IMR-90 (cell line): ENCODE results near the gene MAP2K2. TPM values are rescaled to one million over a fixed set of nuclear protein-coding genes. Genes with fewer than 3 reads are reported as not detected.
A peak's percentile ranks its signal among the peaks of the same experiment; 100 is the strongest.

Source experiments
- ATAC-seq: fragments of 200-7000 bp; cut with Tn5 transposase; 2 replicates; pipeline ENCODE4 v1.9.1; 2020; ENCODE audit warnings: low read depth, mild to moderate bottlenecking, moderate library complexity
- BruUV-seq: library from RNA; stranded (reverse); fragments of 400-500 nt; replicated peaks from 2 replicates; lab custom pipeline; 2021; lab: Mats Ljungman, UMichigan
- CTCF ChIA-PET: fragments of 300-600 bp; formaldehyde crosslinking; extraction: SDS; loops from one replicate; lab custom pipeline; 2021; ENCODE audit warnings: antibody characterized with exemption; lab: Yijun Ruan, JAX
- POLR2A ChIA-PET: fragments of 300-600 bp; sonication (Branson Sonifier 250); formaldehyde crosslinking; loops from one replicate; lab custom pipeline; 2022; ENCODE audit warnings: antibody characterized with exemption; ENCODE audit not compliant: unreplicated experiment; lab: Charles Lee
- DNase-seq: peaks from one replicate; pipeline ENCODE4 v3.0.0; 2013
- H2AFZ ChIP-seq: replicated peaks from 2 replicates; pipeline ENCODE3; 2013; ENCODE audit warnings: low read length, mild to moderate bottlenecking; ENCODE audit not compliant: poor library complexity
- H2AK5ac ChIP-seq: 2 replicates; pipeline ENCODE4 v1.6.1; 2013; ENCODE audit warnings: low read depth, low read length, inconsistent platforms
- H2AK9ac ChIP-seq: replicated peaks from 2 replicates; pipeline ENCODE3; 2013; ENCODE audit warnings: mild to moderate bottlenecking, low read depth, low read length, moderate library complexity; ENCODE audit not compliant: poor library complexity
- H2BK120ac ChIP-seq: 2 replicates; pipeline ENCODE4 v1.6.1; 2013; ENCODE audit warnings: low read depth, low read length, inconsistent platforms
- H2BK15ac ChIP-seq: 3 replicates; pipeline ENCODE4 v1.6.1; 2013; ENCODE audit warnings: low read depth, low read length, inconsistent platforms
- H2BK20ac ChIP-seq: 2 replicates; pipeline ENCODE4 v1.6.1; 2013; ENCODE audit warnings: low read depth, mild to moderate bottlenecking, inconsistent platforms, low read length, moderate library complexity
- H2BK5ac ChIP-seq: 2 replicates; pipeline ENCODE4 v1.6.1; 2013; ENCODE audit warnings: mild to moderate bottlenecking, low read depth, low read length, inconsistent platforms; ENCODE audit not compliant: poor library complexity, severe bottlenecking
- H3K14ac ChIP-seq: replicated peaks from 2 replicates; pipeline ENCODE4 v1.6.1; 2013; ENCODE audit warnings: low read depth, low read length, inconsistent platforms
- H3K18ac ChIP-seq: 2 replicates; pipeline ENCODE4 v1.6.1; 2013; ENCODE audit warnings: low read depth, low read length, control low read depth
- H3K23ac ChIP-seq: 2 replicates; pipeline ENCODE4 v1.6.1; 2013; ENCODE audit warnings: low read depth, low read length, inconsistent platforms
- H3K27ac ChIP-seq: 2 replicates; pipeline ENCODE4 v1.5.1; 2013; ENCODE audit warnings: mild to moderate bottlenecking, control low read depth, low read length; ENCODE audit not compliant: insufficient read depth
- H3K27me3 ChIP-seq: 2 replicates; pipeline ENCODE4 v1.6.1; 2013; ENCODE audit warnings: low read length; ENCODE audit not compliant: control insufficient read depth, insufficient read depth
- H3K36me3 ChIP-seq: 2 replicates; pipeline ENCODE4 v1.6.1; 2013; ENCODE audit warnings: low read length, mixed read lengths; ENCODE audit not compliant: control insufficient read depth, insufficient read depth
- H3K4ac ChIP-seq: 2 replicates; pipeline ENCODE4 v1.6.1; 2013; ENCODE audit warnings: low read depth, low read length, inconsistent platforms
- H3K4me1 ChIP-seq: 2 replicates; pipeline ENCODE4 v1.6.1; 2013; ENCODE audit warnings: low read length, mixed read lengths; ENCODE audit not compliant: control insufficient read depth, insufficient read depth
- H3K4me2 ChIP-seq: 2 replicates; pipeline ENCODE4 v1.6.1; 2013; ENCODE audit warnings: low read depth, mild to moderate bottlenecking, control low read depth, low read length, moderate library complexity
- H3K4me3 ChIP-seq: 2 replicates; pipeline ENCODE4 v1.5.1; 2013; ENCODE audit warnings: low read depth, mild to moderate bottlenecking, control low read depth, low read length, moderate library complexity; ENCODE audit not compliant: insufficient read depth
- H3K56ac ChIP-seq: 2 replicates; pipeline ENCODE4 v1.6.1; 2013; ENCODE audit warnings: low read length, inconsistent platforms; ENCODE audit not compliant: insufficient read depth; ENCODE audit errors: extremely low read depth
- H3K79me1 ChIP-seq, 2 experiments: 2 replicates each; pipeline ENCODE4 v1.6.1; 2013; ENCODE audit warnings: low read length in 2 of 2, inconsistent platforms in 1 of 2, low read depth in 1 of 2
- H3K9ac ChIP-seq: 2 replicates; pipeline ENCODE4 v1.6.1; 2013; ENCODE audit warnings: low read depth, low read length, control low read depth
- H3K9me1 ChIP-seq: 2 replicates; pipeline ENCODE4 v1.6.1; 2013; ENCODE audit warnings: low read length, inconsistent platforms; ENCODE audit not compliant: insufficient read depth
- H3K9me3 ChIP-seq: 2 replicates; pipeline ENCODE4 v1.6.1; 2013; ENCODE audit warnings: low read length; ENCODE audit not compliant: control insufficient read depth, insufficient read depth
- H4K20me1 ChIP-seq: 2 replicates; pipeline ENCODE4 v1.6.1; 2013; ENCODE audit warnings: low read length, inconsistent platforms; ENCODE audit not compliant: insufficient read depth
- H4K5ac ChIP-seq: 2 replicates; pipeline ENCODE4 v1.6.1; 2013; ENCODE audit warnings: mild to moderate bottlenecking, low read depth, low read length, control low read depth
- H4K8ac ChIP-seq, 2 experiments: 2 replicates each; pipeline ENCODE4 v1.6.1; 2013; ENCODE audit warnings: low read depth in 2 of 2, low read length in 2 of 2, control low read depth in 1 of 2, inconsistent platforms in 1 of 2
- H4K91ac ChIP-seq: 2 replicates; pipeline ENCODE4 v1.6.1; 2013; ENCODE audit warnings: low read depth, low read length, inconsistent platforms; ENCODE audit not compliant: insufficient read depth
- FOS ChIP-seq: fragments of 150-350 bp; IDR thresholded peaks from 2 replicates; pipeline ENCODE4 v1.6.1; 2016; ENCODE audit warnings: low read depth, low read length
- MAZ ChIP-seq: IDR thresholded peaks from 2 replicates; pipeline ENCODE4 v1.6.1; 2012; ENCODE audit warnings: low read depth, mild to moderate bottlenecking, low read length, improper control_type of control experiment, moderate library complexity, borderline replicate concordance
- NFE2L2 ChIP-seq: fragments of 150-350 bp; IDR thresholded peaks from 2 replicates; pipeline ENCODE4 v1.6.1; 2016; ENCODE audit warnings: low read depth, mild to moderate bottlenecking, low read length
- POLR2A ChIP-seq: IDR thresholded peaks from 2 replicates; pipeline ENCODE4 v1.6.1; 2012; ENCODE audit warnings: mild to moderate bottlenecking, low read depth, low read length
- WGBS, 2 experiments: methylation state at CpG; one replicate each; pipeline versions ENCODE4 v1.1.5 to v1.1.7; 2013; ENCODE audit warnings: missing lambda C conversion rate in 2 of 2; ENCODE audit not compliant: insufficient read length in 1 of 2; ENCODE audit errors: extremely low coverage in 2 of 2; 5-methylcytosine and 5-hydroxymethylcytosine counted together
- dilution Hi-C: fragments of 300-500 bp; cut with HindIII; formaldehyde crosslinking; loops from one replicate; pipeline ENCODE4 v1.14.3; 2018; ENCODE audit warnings: low sequenced_read_pairs; ENCODE audit not compliant: unreplicated experiment
- in situ Hi-C: fragments of 300-500 bp; cut with MboI; formaldehyde crosslinking; loops from 3 replicates; pipeline ENCODE4 v1.14.3; 2019; ENCODE audit warnings: low sequenced_read_pairs, inconsistent platforms, mixed read lengths
- intact Hi-C: fragments of 100-400 bp; cut with micrococcal nuclease; formaldehyde crosslinking; loops from 2 replicates; pipeline ENCODE4 v1.10.0; 2022
- polyA plus RNA-seq, 3 experiments: library from polyadenylated mRNA; depleted of rRNA; stranded (reverse); fragments of >200 nt; gene quantifications; 2 replicates each; pipeline ENCODE4 v1.2.3, GENCODE V29; 2012; ENCODE audit warnings: low replicate concordance in 1 of 3
- total RNA-seq: library from RNA; depleted of rRNA; stranded (reverse); fragments of >200 nt; gene quantifications from 2 replicates; pipeline ENCODE4 v1.2.3, GENCODE V29; 2012
- TF ChIP-seq, protein P1 (sequence below): conservative IDR thresholded peaks from 2 replicates; pipeline ENCODE4 v1.5.1; 2012; ENCODE audit warnings: mild to moderate bottlenecking, low read depth, low read length, improper control_type of control experiment
- TF ChIP-seq, protein P2 (sequence below): fragments of 150-350 bp; IDR thresholded peaks from 2 replicates; pipeline ENCODE4 v1.6.1; 2017; ENCODE audit warnings: mild to moderate bottlenecking, antibody characterized with exemption, low read length, low read depth

Gene MAP2K2
- total and polyA plus RNA-seq, 2 of the 4 experiments (the other 2 are of a cell fraction), result 115 to 151 TPM

DNA sequence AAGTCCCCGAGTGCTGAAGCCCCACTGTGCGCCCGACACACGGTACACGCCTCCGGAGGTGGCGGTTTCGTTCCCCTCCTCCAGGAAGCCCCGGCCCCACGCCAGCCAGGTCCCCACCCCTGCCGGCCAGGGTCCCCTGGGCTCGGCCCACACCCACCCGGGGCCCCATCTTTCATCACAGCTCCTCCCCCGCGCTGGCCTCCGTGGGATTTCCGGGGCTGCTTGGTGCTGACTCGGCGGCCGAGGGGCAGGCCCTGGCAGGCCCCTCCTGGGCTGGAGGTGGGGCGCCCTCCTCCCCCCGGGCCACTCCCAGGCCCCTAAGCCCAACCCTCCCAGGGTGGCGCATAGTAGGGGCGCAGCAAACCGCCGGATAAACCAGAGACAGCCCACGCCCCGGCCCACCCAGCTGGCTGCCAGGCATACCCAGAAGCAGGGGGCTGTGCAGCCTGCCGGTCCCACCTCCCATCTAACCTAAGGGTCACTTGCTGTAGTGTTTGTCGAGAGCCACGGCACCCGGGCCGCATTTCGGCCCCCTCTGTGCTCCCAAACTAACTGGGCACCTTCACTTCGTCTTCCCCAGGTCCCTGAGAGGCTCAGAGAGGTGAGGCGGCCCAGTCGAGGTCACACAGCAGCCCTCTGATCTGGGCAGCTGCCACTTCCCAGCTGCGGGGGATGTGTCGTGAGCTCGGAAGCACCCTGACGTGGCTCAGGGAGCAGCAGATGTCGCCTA, 63.9 kb downstream of the MAP2K2 start:
- peaks cover 96% of the 10 kb centered on the region for H4K20me1 ChIP-seq
- H3K56ac ChIP-seq, result no peak overlapping the region
- no peak for ATAC-seq
- peaks cover 45% of the 10 kb centered on the region for H3K4me1 ChIP-seq
- no peaks in the 10 kb centered on the region for H3K9me1 ChIP-seq
- H2AK5ac ChIP-seq, result peak overlapping the region; percentile 4
- no peak overlapping the region; a peak in 1 of 4 replicates for H4K8ac ChIP-seq
- peak overlapping the region; percentile 92 for H3K27ac ChIP-seq
- peak overlapping the region; percentile 86 for H2AK9ac ChIP-seq
- WGBS, 2 experiments, result 66% methylated on average over 20 of the region's 42 CpGs; no CpG with 5 or more reads in 1 of the 2 experiments
- H3K18ac ChIP-seq, result no peak overlapping the region
- no peak overlapping the region for H2BK20ac ChIP-seq
- no peak overlapping the region for H4K5ac ChIP-seq
- no peaks in the 10 kb centered on the region for H3K27me3 ChIP-seq
- no peak overlapping the region for H2BK15ac ChIP-seq
- dilution Hi-C loops (no loop called here), intact Hi-C loops (no loop called here), in situ Hi-C loops (no loop called here)
- no TSS peak for BruUV-seq
- H3K9me3 ChIP-seq, result no peaks in the 10 kb centered on the region
- H4K91ac ChIP-seq, result no peak overlapping the region
- no peak overlapping the region for H3K23ac ChIP-seq
- no peak for DNase-seq
- H2AFZ ChIP-seq, result no peak overlapping the region
- ChIA-PET CTCF (no interaction called here), POLR2A (interaction anchor here (0.6 kb wide), 1 partner anchor 12 kb away, joined by 3 read pairs; no protein-coding TSS in a partner anchor)
- H2BK5ac ChIP-seq, result peak overlapping the region; percentile 90
- peaks cover 26% of the 10 kb centered on the region for H3K36me3 ChIP-seq
- H3K9ac ChIP-seq, result no peak overlapping the region
- H3K4me2 ChIP-seq, result no peak overlapping the region
- H2BK120ac ChIP-seq, result no peak overlapping the region
- no peak overlapping the region for H3K14ac ChIP-seq
- no peak overlapping the region for H3K4ac ChIP-seq
- TF ChIP-seq NFE2L2, result no peak
- TF ChIP-seq, protein P1, sequence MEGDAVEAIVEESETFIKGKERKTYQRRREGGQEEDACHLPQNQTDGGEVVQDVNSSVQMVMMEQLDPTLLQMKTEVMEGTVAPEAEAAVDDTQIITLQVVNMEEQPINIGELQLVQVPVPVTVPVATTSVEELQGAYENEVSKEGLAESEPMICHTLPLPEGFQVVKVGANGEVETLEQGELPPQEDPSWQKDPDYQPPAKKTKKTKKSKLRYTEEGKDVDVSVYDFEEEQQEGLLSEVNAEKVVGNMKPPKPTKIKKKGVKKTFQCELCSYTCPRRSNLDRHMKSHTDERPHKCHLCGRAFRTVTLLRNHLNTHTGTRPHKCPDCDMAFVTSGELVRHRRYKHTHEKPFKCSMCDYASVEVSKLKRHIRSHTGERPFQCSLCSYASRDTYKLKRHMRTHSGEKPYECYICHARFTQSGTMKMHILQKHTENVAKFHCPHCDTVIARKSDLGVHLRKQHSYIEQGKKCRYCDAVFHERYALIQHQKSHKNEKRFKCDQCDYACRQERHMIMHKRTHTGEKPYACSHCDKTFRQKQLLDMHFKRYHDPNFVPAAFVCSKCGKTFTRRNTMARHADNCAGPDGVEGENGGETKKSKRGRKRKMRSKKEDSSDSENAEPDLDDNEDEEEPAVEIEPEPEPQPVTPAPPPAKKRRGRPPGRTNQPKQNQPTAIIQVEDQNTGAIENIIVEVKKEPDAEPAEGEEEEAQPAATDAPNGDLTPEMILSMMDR, result no peak
- no peak for TF ChIP-seq FOS
- TF ChIP-seq, protein P2, sequence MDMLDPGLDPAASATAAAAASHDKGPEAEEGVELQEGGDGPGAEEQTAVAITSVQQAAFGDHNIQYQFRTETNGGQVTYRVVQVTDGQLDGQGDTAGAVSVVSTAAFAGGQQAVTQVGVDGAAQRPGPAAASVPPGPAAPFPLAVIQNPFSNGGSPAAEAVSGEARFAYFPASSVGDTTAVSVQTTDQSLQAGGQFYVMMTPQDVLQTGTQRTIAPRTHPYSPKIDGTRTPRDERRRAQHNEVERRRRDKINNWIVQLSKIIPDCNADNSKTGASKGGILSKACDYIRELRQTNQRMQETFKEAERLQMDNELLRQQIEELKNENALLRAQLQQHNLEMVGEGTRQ, result no peak
- TF ChIP-seq MAZ, result no peak
- TF ChIP-seq POLR2A, result no peak
- no peak overlapping the region for H3K4me3 ChIP-seq
- H3K79me1 ChIP-seq, result peaks cover 3 to 46% of the 10 kb centered on the region in 2 experiments; a peak in 3 of 4 replicates
